NCI-H526 (cell line): ENCODE data around the gene TSPAN17.
A peak's percentile ranks its signal among the peaks of the same experiment; 100 is the strongest.

Experiments used
- DNase-seq, 2 experiments: peaks; one replicate each; lab custom pipeline; 2025; lab: John Stamatoyannopoulos, UW

The TSPAN17 gene

GRCh38 chr5:176642675-176643490 lies 4.4 kb upstream of the TSPAN17 start:
- no peak for DNase-seq

- DNase-seq = no peak
Measured at GRCh38 chr5:176643491-176644219, 3.6 kb upstream of the TSPAN17 start.

- DNase-seq = no peak
Measured at GRCh38 chr5:176644294-176644693, 3.0 kb upstream of the TSPAN17 start.

- DNase-seq = no peak
Measured at GRCh38 chr5:176644878-176645670, 2.2 kb upstream of the TSPAN17 start.

- DNase-seq = no peak
Measured at GRCh38 chr5:176646049-176646706, 1.1 kb upstream of the TSPAN17 start.

- DNase-seq = no peak
Measured at GRCh38 chr5:176646707-176647029, 616 bp upstream of the TSPAN17 start.

- peak in 1 of 2 experiments; percentile 31 for DNase-seq
Measured at GRCh38 chr5:176647843-176648473, 674 bp downstream of the TSPAN17 start.

- DNase-seq = no peak
Measured at GRCh38 chr5:176648474-176649194, 1.4 kb downstream of the TSPAN17 start.

- no peak for DNase-seq
Measured at GRCh38 chr5:176650354-176650884, 3.1 kb downstream of the TSPAN17 start.

- DNase-seq = no peak
Measured at GRCh38 chr5:176651472-176651980, 4.2 kb downstream of the TSPAN17 start.

GRCh38 chr5:176652136-176652535 lies 4.9 kb downstream of the TSPAN17 start:
- DNase-seq = no peak

- peak; percentile 83 to 85 for DNase-seq
Measured at GRCh38 chr5:176653401-176654385, 6.4 kb downstream of the TSPAN17 start.

GRCh38 chr5:176654856-176655255 lies 7.6 kb downstream of the TSPAN17 start:
- no peak for DNase-seq

GRCh38 chr5:176656467-176656990 lies 9.2 kb downstream of the TSPAN17 start:
- no peak for DNase-seq

- peak; percentile 19 to 71 for DNase-seq
Measured at GRCh38 chr5:176658007-176658599, 10.8 kb downstream of the TSPAN17 start.

- no peak for DNase-seq
Measured at GRCh38 chr5:176658817-176659511, 11.7 kb downstream of the TSPAN17 start.

GRCh38 chr5:176659512-176659839 lies 12.2 kb downstream of the TSPAN17 start:
- no peak for DNase-seq

GRCh38 chr5:176659860-176660461 lies 12.7 kb downstream of the TSPAN17 start:
- no peak for DNase-seq
